ENCODE measurements around the gene WFDC1.

WFDC1 gene

GRCh38 chr16:84294531-84295142 lies at the start of gene WFDC1:
Gene WFDC1, plus strand, starts transcription at chr16:84294878. Its CDS starts 94 bp downstream, at chr16:84294972.
- DNase-seq, result peak in 2 of 3 donors; percentile 34 to 39

GRCh38 chr16:84245956-84246678 lies 48.6 kb upstream of the WFDC1 start:
- no peak for DNase-seq

GRCh38 chr16:84246679-84247077 lies 48.0 kb upstream of the WFDC1 start:
- no peak for DNase-seq

GRCh38 chr16:84247331-84247730 lies 47.3 kb upstream of the WFDC1 start:
- no peak for DNase-seq

GRCh38 chr16:84247844-84248243 lies 46.8 kb upstream of the WFDC1 start:
- DNase-seq, result no peak

GRCh38 chr16:84252184-84252583 lies 42.5 kb upstream of the WFDC1 start:
- DNase-seq, result no peak

GRCh38 chr16:84253173-84253572 lies 41.5 kb upstream of the WFDC1 start:
- no peak for DNase-seq

- DNase-seq, result no peak
Measured at GRCh38 chr16:84254062-84254461, 40.6 kb upstream of the WFDC1 start.

- no peak for DNase-seq
Measured at GRCh38 chr16:84255050-84255810, 39.4 kb upstream of the WFDC1 start.

GRCh38 chr16:84258266-84258665 lies 36.4 kb upstream of the WFDC1 start:
- no peak for DNase-seq

- DNase-seq, result no peak
Measured at GRCh38 chr16:84259691-84260090, 35.0 kb upstream of the WFDC1 start.

- DNase-seq, result no peak
Measured at GRCh38 chr16:84260766-84261554, 33.7 kb upstream of the WFDC1 start.

GRCh38 chr16:84262031-84262430 lies 32.6 kb upstream of the WFDC1 start:
- no peak for DNase-seq

- DNase-seq, result no peak
Measured at GRCh38 chr16:84262939-84263338, 31.7 kb upstream of the WFDC1 start.

- DNase-seq, result peak; percentile 48 to 57 (median 54)
Measured at GRCh38 chr16:84266451-84266850, 28.2 kb upstream of the WFDC1 start.

GRCh38 chr16:84267380-84267779 lies 27.3 kb upstream of the WFDC1 start:
- no peak for DNase-seq

- no peak for DNase-seq
Measured at GRCh38 chr16:84268291-84269040, 26.2 kb upstream of the WFDC1 start.

GRCh38 chr16:84270071-84270470 lies 24.6 kb upstream of the WFDC1 start:
- DNase-seq, result no peak

GRCh38 chr16:84270531-84270930 lies 24.1 kb upstream of the WFDC1 start:
- no peak for DNase-seq

- DNase-seq, result no peak
Measured at GRCh38 chr16:84271037-84271436, 23.6 kb upstream of the WFDC1 start.

GRCh38 chr16:84271866-84272265 lies 22.8 kb upstream of the WFDC1 start:
- no peak for DNase-seq

GRCh38 chr16:84272740-84273320 lies 21.8 kb upstream of the WFDC1 start:
- DNase-seq, result no peak

Data from suppressor macrophage treated with lipopolysaccharide for 1 hour (primary cell).